ENCODE measurements around the gene GGTLC1. TPM values are rescaled to one million over a fixed set of nuclear protein-coding genes. Genes with fewer than 3 reads are reported as not detected.

The GGTLC1 gene
- total and polyA plus RNA-seq, 2 of the 8 experiments (the other 6 are each of a cell fraction or from before 2014, with no cell fraction given) = not detected

- H3K36me3 ChIP-seq (ENCODE audit: control insufficient read depth in 2 of 4, insufficient read depth in 4 of 4, low read length in 3 of 4) = no peaks in the 10 kb centered on the region
- H4K5ac ChIP-seq (ENCODE audit: insufficient read length, low read depth, low read length) = no peak overlapping the region
- H4K20me1 ChIP-seq (replicated peaks in 1 of 2; ENCODE audit: control insufficient read depth in 1 of 2, insufficient read depth in 2 of 2, low read length in 2 of 2) = no peaks in the 10 kb centered on the region
- H3K27me3 ChIP-seq (replicated peaks in 1 of 4; ENCODE audit: control insufficient read depth in 3 of 4, extremely low read depth in 1 of 4, insufficient read depth in 3 of 4, low read length in 3 of 4) = no peaks in the 10 kb centered on the region; a peak in 1 of 7 replicates
- no peak overlapping the region for H3K14ac ChIP-seq (ENCODE audit: insufficient read length)
- H3K27ac ChIP-seq (ENCODE audit: low read depth, low read length) = no peak overlapping the region
- no peaks in the 10 kb centered on the region for H3K79me1 ChIP-seq (ENCODE audit: low read depth, low read length)
- no peak overlapping the region for H4K91ac ChIP-seq (replicated peaks; ENCODE audit: insufficient read length, low read length)
- no peak overlapping the region for H3K4ac ChIP-seq (replicated peaks; ENCODE audit: insufficient read length, low read depth, low read length)
- WGBS, 2 experiments (ENCODE audit: extremely low coverage in 1 of 2, insufficient coverage in 1 of 2, insufficient read length in 1 of 2, insufficient replicate concordance in 2 of 2, low coverage in 1 of 2, low lambda C conversion rate in 2 of 2, missing lambda C conversion rate in 1 of 2) = 79% methylated on average over 7 of the region's 7 CpGs; no CpG with 5 or more reads in 1 of the 2 experiments
- H2BK12ac ChIP-seq (ENCODE audit: low read depth, low read length) = no peak overlapping the region
- FAIRE-seq (no peak), DNase-seq (ENCODE audit: low read depth in 1 of 2, low spot score in 2 of 2) (no peak)
- no peaks in the 10 kb centered on the region for H3K79me2 ChIP-seq (ENCODE audit: control insufficient read depth in 1 of 2, insufficient read depth in 2 of 2, low read length in 2 of 2)
- H3K4me2 ChIP-seq (ENCODE audit: insufficient read depth in 1 of 2, low read depth in 2 of 2, low read length in 2 of 2) = no peak overlapping the region
- H3K56ac ChIP-seq (replicated peaks; ENCODE audit: insufficient read length, low read depth, low read length) = no peak overlapping the region
- H2AK5ac ChIP-seq (ENCODE audit: low read depth, low read length) = no peak overlapping the region
- no peak overlapping the region for H3K4me3 ChIP-seq (ENCODE audit: extremely low read depth in 1 of 4, insufficient read depth in 2 of 4, low read depth in 3 of 4, low read length in 4 of 4)
- ChIA-PET POLR2A (ENCODE audit: partially characterized antibody) (no interaction called here), CTCF (ENCODE audit: partially characterized antibody) (no interaction called here)
- no peak overlapping the region for H2BK15ac ChIP-seq (ENCODE audit: low read length)
- H4K8ac ChIP-seq (ENCODE audit: extremely low read depth, insufficient read depth, low read length) = no peak overlapping the region
- H2AFZ ChIP-seq (ENCODE audit: low read length) = no peak overlapping the region
- no peak overlapping the region for H3K23ac ChIP-seq (ENCODE audit: insufficient read length)
- peaks cover 0 to 2% (median 1%) of the 10 kb centered on the region in 4 experiments; a peak in 2 of 7 replicates for H3K4me1 ChIP-seq (replicated peaks in 1 of 4; ENCODE audit: control insufficient read depth in 3 of 4, insufficient read depth in 4 of 4, low read length in 3 of 4)
- H2BK5ac ChIP-seq (ENCODE audit: low read depth, low read length) = no peak overlapping the region
- peaks cover 13 to 19% of the 10 kb centered on the region in 2 experiments; a peak in 3 of 4 replicates for H3K9me3 ChIP-seq (ENCODE audit: insufficient read depth in 2 of 2, low read depth in 1 of 2, low read length in 1 of 2)
- H3K9ac ChIP-seq (replicated peaks in 1 of 4; ENCODE audit: extremely low read depth in 1 of 4, low read depth in 3 of 4, low read length in 3 of 4) = no peak overlapping the region; a peak in 1 of 7 replicates
- no peak overlapping the region for H2BK120ac ChIP-seq (replicated peaks; ENCODE audit: low read depth, low read length)
- no peak overlapping the region for H3K18ac ChIP-seq (ENCODE audit: extremely low read depth, low read length)
- H2BK20ac ChIP-seq (ENCODE audit: low read length) = no peak overlapping the region
- no peaks in the 10 kb centered on the region for H3K23me2 ChIP-seq (ENCODE audit: low read depth, low read length)
- TF ChIP-seq TEAD4 (IDR thresholded peaks at IDR 0.05; ENCODE audit: low read depth, low read length) (no peak), RAD21 (IDR thresholded peaks at IDR 0.05 in 1 of 2, conservative IDR thresholded peaks at IDR 0.05 in 1 of 2; ENCODE audit: low read depth in 2 of 2, low read length in 2 of 2) (no peak), KDM5A (IDR thresholded peaks at IDR 0.05; ENCODE audit: low read length) (no peak), BCL11A (IDR thresholded peaks at IDR 0.05; ENCODE audit: low read depth in 2 of 2, low read length in 2 of 2) (no peak), BACH1 (IDR thresholded peaks at IDR 0.05; ENCODE audit: low read length) (no peak), SAP30 (IDR thresholded peaks at IDR 0.05; ENCODE audit: insufficient read depth, insufficient replicate concordance, low read length) (no peak), NANOG (IDR thresholded peaks at IDR 0.05; ENCODE audit: insufficient read depth, low read depth, low read length, poor library complexity, severe bottlenecking) (no peak), ATF3 (IDR thresholded peaks at IDR 0.05; ENCODE audit: insufficient read depth, low read depth, low read length) (no peak), RNF2 (IDR thresholded peaks at IDR 0.05; ENCODE audit: borderline replicate concordance, low read depth, low read length, missing control alignments, poor library complexity, severe bottlenecking) (no peak), TBP (IDR thresholded peaks at IDR 0.05; ENCODE audit: low read depth, low read length) (no peak), CHD1 (IDR thresholded peaks at IDR 0.05; ENCODE audit: low read depth, low read length) (no peak), ASH2L (IDR thresholded peaks at IDR 0.05; ENCODE audit: low read length) (no peak), SUZ12 (IDR thresholded peaks at IDR 0.05; ENCODE audit: low read length) (no peak)
Measured at GRCh38 chr20:23967616-23967979, 21.0 kb downstream of the GGTLC1 start.

Measured in H1 (cell line).